HG02938 (cell line): Measurements from ENCODE around the gene L1CAM.

Source experiments
- ATAC-seq: cut with Tn5 transposase; IDR thresholded peaks from one replicate; pipeline ENCODE4 v1.9.1; 2021; ENCODE audit warnings: mild to moderate bottlenecking, moderate library complexity; ENCODE audit not compliant: unreplicated experiment

L1CAM gene, protein sequence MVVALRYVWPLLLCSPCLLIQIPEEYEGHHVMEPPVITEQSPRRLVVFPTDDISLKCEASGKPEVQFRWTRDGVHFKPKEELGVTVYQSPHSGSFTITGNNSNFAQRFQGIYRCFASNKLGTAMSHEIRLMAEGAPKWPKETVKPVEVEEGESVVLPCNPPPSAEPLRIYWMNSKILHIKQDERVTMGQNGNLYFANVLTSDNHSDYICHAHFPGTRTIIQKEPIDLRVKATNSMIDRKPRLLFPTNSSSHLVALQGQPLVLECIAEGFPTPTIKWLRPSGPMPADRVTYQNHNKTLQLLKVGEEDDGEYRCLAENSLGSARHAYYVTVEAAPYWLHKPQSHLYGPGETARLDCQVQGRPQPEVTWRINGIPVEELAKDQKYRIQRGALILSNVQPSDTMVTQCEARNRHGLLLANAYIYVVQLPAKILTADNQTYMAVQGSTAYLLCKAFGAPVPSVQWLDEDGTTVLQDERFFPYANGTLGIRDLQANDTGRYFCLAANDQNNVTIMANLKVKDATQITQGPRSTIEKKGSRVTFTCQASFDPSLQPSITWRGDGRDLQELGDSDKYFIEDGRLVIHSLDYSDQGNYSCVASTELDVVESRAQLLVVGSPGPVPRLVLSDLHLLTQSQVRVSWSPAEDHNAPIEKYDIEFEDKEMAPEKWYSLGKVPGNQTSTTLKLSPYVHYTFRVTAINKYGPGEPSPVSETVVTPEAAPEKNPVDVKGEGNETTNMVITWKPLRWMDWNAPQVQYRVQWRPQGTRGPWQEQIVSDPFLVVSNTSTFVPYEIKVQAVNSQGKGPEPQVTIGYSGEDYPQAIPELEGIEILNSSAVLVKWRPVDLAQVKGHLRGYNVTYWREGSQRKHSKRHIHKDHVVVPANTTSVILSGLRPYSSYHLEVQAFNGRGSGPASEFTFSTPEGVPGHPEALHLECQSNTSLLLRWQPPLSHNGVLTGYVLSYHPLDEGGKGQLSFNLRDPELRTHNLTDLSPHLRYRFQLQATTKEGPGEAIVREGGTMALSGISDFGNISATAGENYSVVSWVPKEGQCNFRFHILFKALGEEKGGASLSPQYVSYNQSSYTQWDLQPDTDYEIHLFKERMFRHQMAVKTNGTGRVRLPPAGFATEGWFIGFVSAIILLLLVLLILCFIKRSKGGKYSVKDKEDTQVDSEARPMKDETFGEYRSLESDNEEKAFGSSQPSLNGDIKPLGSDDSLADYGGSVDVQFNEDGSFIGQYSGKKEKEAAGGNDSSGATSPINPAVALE

GRCh38 chrX:153885968-153886903 lies at the start of gene L1CAM:
TSS of gene L1CAM (minus strand) at chrX:153886173. CDS start at chrX:153875836, 10,337 bp downstream.
- no peak for ATAC-seq

GRCh38 chrX:153935326-153935851 lies 49.4 kb upstream of the L1CAM start:
- ATAC-seq = no peak

GRCh38 chrX:153934762-153935325 lies 48.9 kb upstream of the L1CAM start, which contains the start of gene NAA10:
TSS of gene NAA10 (minus strand) at chrX:153935037. CDS start at chrX:153934904, 133 bp downstream.
- peak; percentile 58 for ATAC-seq

DNA sequence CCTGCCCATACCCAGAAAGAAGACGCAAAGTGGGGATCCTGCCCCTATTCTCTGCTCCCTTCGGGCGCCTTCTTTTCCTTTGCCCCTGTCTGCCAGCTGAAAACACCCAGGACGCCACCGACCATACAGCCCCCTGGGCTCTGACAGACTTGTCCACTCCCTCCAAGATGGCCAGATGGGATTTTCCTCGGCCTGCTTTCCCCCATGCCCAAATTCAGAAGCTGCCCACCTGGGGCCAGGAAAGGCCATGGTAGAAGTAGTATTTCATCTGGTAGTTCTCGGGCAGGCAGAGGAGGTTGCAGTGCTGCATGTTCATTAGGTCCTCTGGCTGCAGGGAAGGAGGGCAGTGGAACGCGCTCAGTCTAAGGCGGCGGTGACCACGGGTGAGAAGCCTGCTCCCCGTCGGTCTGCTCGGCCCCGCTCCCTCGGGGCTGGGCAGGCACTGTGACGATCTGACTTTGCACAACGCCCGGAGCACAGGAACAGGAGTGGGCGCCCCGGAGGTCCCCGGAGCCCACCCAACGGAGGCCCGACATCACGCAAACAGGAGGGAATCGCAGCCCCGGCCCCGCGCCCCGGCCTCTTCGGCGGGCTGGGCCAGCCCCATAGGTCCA lies 48.3 kb upstream of the L1CAM start:
- peak; percentile 11 for ATAC-seq

DNA sequence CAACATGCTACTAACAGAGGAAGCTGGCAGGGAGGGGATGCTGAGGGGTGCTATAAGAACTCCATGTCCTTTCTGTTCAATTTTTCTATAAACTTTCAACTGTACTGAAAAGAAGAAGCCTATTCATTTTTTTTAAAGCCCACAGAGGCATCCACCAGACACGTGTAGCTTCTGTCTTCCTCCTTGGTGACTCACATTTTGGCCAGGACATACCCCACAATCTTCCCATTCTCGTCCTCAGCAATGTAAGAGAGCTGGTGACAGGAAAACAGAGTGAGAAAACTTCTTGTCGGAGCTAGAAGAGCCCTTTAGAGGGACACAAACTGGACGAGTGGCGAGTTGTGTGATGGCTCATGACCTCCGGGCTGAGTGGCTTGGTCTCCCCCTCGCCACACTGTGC lies 47.8 kb upstream of the L1CAM start:
- no peak for ATAC-seq

DNA sequence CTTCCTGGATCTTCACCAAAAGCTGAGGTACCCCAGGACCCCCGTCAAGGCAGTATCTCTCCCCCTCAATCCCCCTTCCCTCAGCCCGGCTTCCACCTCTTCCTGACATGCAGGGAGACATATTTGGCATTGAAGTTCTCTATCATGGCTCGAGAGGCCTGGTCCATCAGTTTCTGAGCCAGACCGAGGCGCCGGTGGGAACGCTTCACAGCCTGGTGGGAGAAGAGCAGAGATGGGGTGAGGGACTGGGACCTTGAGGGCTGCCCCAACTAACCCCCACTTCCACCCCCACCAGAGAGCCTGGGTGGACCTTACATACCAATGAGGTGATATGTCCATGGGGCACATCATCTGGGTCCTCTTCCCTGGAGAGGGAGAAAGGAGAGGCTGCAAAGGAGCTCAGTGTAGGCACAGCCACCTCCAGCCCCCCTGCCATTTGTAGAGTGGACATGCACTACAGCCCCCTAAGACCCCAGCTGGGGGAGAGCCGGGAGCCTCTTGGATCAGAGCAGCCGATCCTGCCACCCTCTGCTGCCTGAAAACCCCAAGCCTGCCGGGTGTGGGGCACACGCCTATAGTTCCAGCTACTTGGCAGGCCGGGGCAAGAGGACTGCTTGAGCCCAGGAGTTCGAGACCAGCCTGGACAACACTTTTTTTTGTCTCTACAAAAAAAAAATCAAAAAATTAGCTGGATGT lies 46.4 kb upstream of the L1CAM start:
- no peak for ATAC-seq

DNA sequence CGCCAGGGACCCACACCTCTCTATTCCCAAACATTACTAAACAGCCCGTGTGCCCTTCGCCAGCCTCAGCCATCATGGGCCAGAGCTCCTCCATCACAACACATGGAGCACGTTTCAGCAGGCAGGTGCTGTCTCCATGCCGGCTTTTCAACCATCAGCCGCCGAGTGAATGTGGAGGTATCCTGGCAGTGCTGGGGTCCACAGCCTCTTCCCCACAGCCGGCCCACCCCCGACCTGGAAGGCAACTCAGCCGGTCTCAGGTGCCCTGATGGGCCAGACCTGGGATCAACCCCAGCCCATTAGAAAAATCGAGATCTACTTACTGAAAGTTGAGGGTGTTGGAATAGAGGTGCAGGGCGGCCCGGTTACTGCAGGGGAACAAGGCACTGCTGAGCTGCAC lies 45.8 kb upstream of the L1CAM start:
- no peak for ATAC-seq

- ATAC-seq = no peak
These were observed 45.2 kb upstream of the L1CAM start for GRCh38 chrX:153931151-153931550.

GRCh38 chrX:153930011-153930910 lies 44.3 kb upstream of the L1CAM start:
- ATAC-seq = no peak

DNA sequence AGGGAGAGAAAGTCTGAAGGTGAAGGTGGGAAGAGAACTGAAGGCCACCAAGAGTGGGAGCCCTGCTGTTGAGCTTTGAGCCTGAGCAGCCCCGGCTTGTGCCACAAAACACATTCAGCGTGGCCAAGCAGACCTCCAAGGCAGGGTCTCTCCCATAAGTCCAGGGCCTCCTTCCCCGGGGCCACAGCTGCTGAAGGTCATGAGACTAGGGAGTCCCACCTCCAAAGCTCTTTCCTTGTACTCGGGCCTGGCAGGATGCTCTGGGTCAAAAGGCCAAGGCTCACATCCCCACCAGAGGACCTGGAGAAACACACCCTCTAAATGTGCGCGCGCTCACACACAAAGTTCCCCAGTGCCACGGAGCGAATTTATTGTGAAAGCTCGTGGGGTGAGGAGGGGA lies 43.6 kb upstream of the L1CAM start:
- no peak for ATAC-seq

DNA sequence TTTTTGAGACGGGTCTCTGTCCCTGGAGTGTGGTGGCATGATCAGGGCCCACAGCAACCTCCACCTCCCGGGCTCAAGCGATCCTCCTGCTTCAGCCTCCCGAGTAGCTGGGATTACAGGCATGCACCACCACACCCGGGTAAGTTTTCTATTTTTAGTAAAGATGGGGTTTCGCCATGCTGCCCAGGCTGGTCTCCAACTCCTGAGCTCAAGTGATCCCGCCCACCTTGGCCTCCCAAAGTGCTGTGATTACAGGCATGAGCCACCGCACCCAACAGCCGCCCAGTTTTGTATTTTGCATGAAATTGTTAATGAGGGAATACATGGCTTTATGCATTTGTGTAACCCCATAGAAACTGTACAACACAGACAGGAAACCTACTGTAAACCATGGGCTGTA lies 42.9 kb upstream of the L1CAM start:
- ATAC-seq = no peak

DNA sequence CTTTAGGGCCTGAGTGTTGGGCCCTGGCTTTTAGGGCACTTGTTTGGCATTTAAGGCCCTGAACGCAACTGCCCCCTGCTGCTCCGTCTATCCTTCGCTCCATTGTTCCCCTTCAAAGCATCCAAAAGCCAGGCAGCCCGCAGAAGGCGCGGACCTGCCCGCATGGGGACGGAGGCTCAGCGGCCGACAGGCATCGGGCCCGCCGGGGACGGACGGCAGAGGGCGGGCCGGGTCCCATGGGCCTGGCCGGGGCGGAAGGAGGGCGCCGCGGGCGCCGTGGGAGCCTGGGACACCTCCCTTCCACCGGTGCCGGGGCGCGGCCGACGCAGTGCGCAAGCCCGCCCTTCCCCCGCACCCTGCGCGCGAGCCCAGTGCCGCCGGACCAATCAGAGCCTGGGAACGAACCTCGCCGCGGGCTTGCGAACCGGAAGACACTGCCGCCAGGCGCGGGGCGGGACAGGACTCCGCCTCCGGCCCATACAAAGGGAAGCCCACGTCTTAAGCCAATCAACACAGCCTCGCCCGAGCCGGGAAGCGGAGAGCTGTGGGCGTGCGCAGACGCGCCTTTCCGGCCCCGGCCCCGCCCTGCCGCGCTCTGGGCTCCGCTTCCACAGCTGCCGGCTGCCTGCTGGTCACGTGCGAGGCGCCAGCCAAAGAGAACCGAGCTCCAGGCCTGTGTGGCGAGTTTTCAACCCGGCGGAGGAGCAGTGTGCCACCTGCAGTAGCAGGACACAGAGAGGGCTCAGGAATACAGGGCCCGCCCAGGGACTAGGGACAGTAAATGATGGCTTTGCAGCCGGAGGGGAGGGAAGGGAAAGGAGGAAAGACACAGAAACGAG lies 42.2 kb upstream of the L1CAM start:
- ATAC-seq = peak; percentile 62

GRCh38 chrX:153927672-153927921 lies 41.6 kb upstream of the L1CAM start:
- ATAC-seq = no peak

DNA sequence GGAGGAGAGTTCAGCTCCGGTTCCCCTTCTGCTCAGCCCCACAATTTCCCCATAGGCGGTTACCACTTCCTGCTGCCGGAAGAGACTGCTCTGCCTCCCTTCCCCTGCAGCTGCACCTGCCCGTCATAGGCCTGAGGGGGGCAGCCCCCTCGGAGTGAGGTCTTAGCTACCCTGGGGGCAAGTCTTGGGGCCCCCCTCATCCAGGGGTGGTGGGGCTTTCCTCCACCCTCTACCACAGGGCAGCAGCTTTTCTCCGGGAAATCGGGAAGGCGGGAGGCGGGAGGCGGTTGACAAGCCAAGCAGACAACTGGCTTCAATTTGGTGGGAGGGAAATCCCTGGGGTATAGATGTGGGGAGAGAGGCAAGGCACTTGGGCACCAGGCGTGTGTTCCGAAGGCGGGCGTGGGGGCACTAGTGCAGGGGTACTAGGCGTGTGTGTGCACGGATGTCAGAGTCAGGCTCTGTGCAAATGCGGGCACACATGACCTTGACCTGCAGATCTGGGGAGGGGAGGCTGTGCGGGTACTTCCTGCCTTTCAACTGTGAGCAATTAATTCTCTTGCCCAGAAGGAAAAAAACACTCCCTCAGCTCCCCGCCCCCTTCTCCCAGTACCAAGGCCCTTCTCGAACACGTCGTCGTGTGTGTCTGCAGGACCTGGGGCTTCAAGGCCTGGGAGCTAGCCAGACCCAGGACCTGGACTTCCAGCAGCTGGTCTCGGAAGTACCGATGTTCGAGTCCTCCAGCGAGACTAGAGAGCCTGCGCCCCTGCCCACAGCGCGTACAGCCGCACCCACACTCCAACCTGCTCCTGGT lies 41.1 kb upstream of the L1CAM start:
- ATAC-seq = no peak

- ATAC-seq = no peak
These were observed 40.5 kb upstream of the L1CAM start for GRCh38 chrX:153926552-153926857.
